Muscle layer of duodenum (tissue), 2 donors: ENCODE data around the gene KCTD2.

Experiments used
- H3K27ac ChIP-seq: one replicate; pipeline ENCODE4 v1.7.0; 2013; ENCODE audit warnings: mild to moderate bottlenecking, low read length
- H3K27me3 ChIP-seq: one replicate; pipeline ENCODE4 v1.7.0; 2013; ENCODE audit warnings: low read depth, mild to moderate bottlenecking, control low read depth, low read length
- H3K36me3 ChIP-seq, 2 donors: one replicate each; pipeline ENCODE4 v1.7.0; 2013; ENCODE audit warnings: low read length in 2 of 2, control low read depth in 1 of 2, mild to moderate bottlenecking in 1 of 2; ENCODE audit not compliant: insufficient read depth in 2 of 2, control insufficient read depth in 1 of 2
- H3K4me1 ChIP-seq, 2 donors: one replicate each; pipeline ENCODE4 v1.7.0; 2013; ENCODE audit warnings: low read length in 2 of 2, mild to moderate bottlenecking in 2 of 2, control low read depth in 1 of 2, moderate library complexity in 1 of 2; ENCODE audit not compliant: insufficient read depth in 2 of 2, control insufficient read depth in 1 of 2
- H3K4me3 ChIP-seq, 2 donors: one replicate each; pipeline ENCODE4 v1.7.0; 2013; ENCODE audit warnings: low read length in 2 of 2, low read depth in 1 of 2, mild to moderate bottlenecking in 1 of 2
- H3K9me3 ChIP-seq, 2 donors: one replicate each; pipeline ENCODE4 v1.7.0; 2013; ENCODE audit warnings: low read length in 2 of 2, control low read depth in 1 of 2, mild to moderate bottlenecking in 1 of 2; ENCODE audit not compliant: control insufficient read depth in 1 of 2
- donor health status: healthy.

Gene KCTD2

DNA sequence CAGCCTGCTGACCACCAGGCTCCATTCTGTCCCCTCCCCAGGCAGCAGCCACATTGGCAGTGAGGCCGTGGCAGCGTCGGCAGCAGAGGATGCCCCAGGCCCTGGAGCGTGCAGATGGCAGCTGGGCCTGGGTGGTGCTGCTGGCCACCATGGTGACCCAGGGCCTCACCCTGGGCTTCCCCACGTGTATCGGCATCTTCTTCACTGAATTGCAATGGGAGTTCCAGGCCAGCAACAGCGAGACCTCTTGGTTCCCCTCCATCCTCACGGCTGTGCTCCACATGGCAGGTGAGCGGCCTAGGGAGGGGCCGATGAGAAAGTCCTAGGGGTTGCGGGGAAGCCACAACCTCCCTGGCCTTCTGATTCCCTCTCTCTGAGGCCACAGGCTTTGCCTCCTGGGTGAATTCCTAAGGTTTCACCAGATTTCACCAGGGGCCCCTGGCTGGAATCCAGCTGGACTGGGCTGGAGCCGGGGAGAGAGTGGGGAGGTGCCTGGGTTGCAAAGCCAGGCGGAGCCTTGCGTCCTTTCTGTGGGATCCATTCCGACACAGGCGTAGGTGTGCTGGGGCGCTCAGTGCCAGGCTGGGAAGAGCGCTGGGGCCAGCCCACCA, 46.6 kb downstream of the KCTD2 start:
- H3K27ac ChIP-seq = peak overlapping the region; percentile 40
- H3K4me3 ChIP-seq = no peak overlapping the region
- H3K36me3 ChIP-seq = peaks cover 0 to under 1% of the 10 kb centered on the region in 2 donors
- H3K9me3 ChIP-seq = no peaks in the 10 kb centered on the region
- peaks cover 3 to 19% of the 10 kb centered on the region in 2 donors for H3K4me1 ChIP-seq
- H3K27me3 ChIP-seq = no peaks in the 10 kb centered on the region

DNA sequence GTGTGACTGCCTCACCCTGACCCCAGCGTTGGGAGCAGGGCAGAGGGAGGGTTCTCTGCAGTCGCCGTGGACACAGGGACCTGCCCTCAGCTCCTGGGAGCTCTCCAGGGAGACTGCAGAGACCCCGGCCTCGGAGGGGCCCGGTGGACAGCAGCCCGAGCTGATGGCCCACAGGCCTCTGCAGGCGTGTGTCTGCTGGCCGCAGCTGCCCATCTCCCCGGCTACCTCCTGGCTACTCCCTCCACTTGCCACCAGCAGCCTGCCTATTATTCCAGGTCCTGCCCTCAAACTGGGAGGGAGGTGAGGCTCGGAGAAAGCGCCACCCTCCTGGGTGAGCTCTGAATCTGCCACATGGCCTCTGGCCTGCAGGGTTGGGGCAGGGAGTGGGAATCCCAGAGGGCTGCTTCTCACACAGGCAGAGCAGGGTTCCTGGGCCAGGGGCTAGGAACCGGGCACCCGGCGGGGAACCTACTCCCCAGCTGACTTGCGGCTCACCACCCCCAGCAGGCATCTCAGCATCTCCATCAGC, 47.9 kb downstream of the KCTD2 start:
- Histone ChIP-seq H3K4me3 (no peak overlapping the region), H3K27ac (no peak overlapping the region), H3K9me3 (no peaks in the 10 kb centered on the region), H3K27me3 (no peaks in the 10 kb centered on the region), H3K36me3 (peaks cover 0 to 7% of the 10 kb centered on the region in 2 donors), H3K4me1 (peaks cover 3 to 19% of the 10 kb centered on the region in 2 donors)

DNA sequence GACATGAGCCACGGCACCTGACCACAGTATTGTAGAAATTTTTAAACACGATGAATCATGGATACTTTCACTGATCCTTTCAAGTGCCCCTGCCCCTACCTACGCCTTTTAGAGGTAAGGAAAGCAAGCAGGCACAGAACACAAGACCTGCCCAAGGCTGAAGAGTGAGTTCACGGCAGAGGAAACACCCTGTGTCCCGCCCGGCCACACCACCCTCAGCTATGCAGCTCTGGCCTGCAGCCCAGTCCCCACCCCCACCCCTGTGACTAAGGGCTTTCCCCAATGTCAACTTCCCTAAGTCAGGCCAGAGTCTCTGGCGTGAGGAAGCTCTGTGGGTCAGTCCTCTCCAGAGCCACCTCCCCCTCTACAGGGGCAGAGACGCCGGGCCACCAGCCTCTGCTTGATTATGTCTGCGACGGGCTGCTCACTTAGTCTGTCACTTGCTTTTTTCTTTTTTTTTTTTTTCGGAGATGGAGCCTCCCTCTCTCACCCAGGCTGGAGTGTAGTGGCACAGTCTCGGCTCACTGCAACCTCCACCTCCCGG, 49.1 kb downstream of the KCTD2 start:
- Histone ChIP-seq H3K9me3 (no peaks in the 10 kb centered on the region), H3K36me3 (peaks cover 5 to 16% of the 10 kb centered on the region in 2 donors), H3K27me3 (no peaks in the 10 kb centered on the region), H3K4me1 (peaks cover 3 to 13% of the 10 kb centered on the region in 2 donors), H3K4me3 (no peak overlapping the region), H3K27ac (no peak overlapping the region)

DNA sequence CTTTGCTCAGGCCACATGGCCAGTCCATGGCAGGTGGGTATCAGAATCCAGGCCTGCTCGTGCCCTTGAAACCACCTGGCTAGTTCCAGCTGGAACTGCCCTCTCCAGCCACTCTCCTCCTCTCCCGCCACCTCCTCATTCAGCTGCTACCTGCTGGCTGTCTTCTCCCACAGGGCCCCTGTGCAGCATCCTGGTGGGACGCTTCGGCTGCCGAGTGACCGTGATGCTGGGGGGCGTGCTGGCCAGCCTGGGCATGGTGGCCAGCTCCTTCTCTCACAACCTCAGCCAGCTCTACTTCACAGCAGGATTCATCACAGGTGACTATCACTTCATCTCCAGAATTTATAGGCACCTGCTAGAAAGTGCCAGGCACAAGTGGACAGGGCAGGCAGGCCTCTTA, 50.8 kb downstream of the KCTD2 start:
- Histone ChIP-seq H3K27ac (no peak overlapping the region), H3K4me3 (no peak overlapping the region), H3K36me3 (peaks cover 5 to 16% of the 10 kb centered on the region in 2 donors), H3K27me3 (no peaks in the 10 kb centered on the region), H3K4me1 (peaks cover 3% of the 10 kb centered on the region in 2 donors), H3K9me3 (no peaks in the 10 kb centered on the region)

DNA sequence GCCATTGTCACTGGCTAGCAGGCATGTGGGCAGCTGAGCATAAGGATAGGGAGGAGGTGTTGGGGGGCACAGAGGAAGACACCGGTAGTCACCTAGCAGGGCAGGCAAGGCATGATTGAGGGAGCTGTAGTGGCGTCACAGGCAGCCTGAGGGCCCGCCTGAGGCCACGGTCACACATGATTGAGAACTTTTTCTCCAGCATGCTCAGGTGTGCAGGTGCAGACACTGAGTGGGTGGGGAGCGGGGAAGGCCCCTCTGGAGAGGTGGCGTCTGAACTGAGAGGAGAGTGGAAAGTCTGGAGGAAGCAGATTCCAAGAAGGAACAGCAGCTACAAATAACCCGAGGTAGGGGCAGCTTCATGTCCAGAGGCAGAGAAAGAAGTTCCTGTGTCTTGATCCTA, 51.8 kb downstream of the KCTD2 start:
- Histone ChIP-seq H3K36me3 (peaks cover 5 to 16% of the 10 kb centered on the region in 2 donors), H3K9me3 (no peaks in the 10 kb centered on the region), H3K27ac (no peak overlapping the region), H3K4me3 (no peak overlapping the region), H3K4me1 (peaks cover 0 to under 1% of the 10 kb centered on the region in 2 donors), H3K27me3 (no peaks in the 10 kb centered on the region)

DNA sequence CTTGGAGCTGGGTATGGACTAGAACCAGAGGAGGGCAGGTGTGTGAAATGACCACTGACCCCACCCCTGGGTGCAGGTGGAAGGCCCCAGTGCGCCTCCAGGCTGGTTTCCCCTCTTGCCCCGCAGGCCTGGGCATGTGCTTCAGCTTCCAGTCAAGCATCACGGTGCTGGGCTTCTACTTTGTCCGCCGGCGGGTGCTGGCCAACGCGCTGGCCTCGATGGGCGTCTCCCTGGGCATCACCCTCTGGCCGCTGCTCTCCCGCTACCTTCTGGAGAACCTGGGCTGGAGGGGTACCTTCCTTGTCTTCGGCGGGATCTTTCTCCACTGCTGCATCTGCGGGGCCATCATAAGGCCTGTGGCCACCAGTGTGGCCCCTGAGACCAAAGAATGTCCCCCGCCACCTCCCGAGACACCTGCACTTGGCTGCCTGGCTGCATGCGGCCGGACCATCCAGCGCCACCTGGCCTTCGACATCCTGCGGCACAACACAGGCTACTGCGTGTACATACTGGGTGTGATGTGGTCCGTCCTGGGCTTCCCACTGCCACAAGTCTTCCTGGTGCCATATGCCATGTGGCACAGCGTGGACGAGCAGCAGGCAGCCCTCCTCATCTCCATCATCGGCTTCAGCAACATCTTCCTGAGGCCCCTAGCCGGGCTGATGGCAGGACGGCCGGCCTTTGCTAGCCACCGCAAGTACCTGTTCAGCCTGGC, 53.0 kb downstream of the KCTD2 start:
- H3K9me3 ChIP-seq = no peaks in the 10 kb centered on the region
- H3K27ac ChIP-seq = no peak overlapping the region
- H3K27me3 ChIP-seq = no peaks in the 10 kb centered on the region
- H3K4me3 ChIP-seq = no peak overlapping the region
- H3K36me3 ChIP-seq = peaks cover 5 to 16% of the 10 kb centered on the region in 2 donors
- H3K4me1 ChIP-seq = peaks cover 0 to 3% of the 10 kb centered on the region in 2 donors

DNA sequence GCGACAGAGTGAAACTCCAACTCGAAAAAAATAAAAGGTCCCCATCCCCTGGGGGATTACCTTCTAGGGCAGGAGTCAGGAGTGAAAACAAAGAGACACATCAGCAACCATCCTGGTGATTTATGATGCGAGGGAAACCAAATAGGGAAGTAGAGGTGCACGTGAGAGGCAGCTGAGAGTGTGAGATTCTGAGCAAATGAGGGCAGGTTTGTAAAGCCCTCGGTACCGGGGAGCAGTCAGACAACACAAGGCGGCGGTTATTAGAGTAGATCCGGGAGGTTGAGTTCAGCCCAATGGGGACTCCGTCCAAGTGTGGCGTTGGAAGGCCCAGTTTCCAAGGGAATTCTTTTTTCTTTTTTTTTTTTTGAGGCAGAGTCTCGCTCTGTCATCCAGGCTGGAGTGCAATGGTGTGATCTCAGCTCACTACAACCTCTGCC, 55.4 kb downstream of the KCTD2 start:
- Histone ChIP-seq H3K4me1 (peaks cover 0 to 3% of the 10 kb centered on the region in 2 donors), H3K27me3 (no peaks in the 10 kb centered on the region), H3K36me3 (peaks cover 5 to 16% of the 10 kb centered on the region in 2 donors), H3K4me3 (no peak overlapping the region), H3K27ac (no peak overlapping the region), H3K9me3 (no peaks in the 10 kb centered on the region)

DNA sequence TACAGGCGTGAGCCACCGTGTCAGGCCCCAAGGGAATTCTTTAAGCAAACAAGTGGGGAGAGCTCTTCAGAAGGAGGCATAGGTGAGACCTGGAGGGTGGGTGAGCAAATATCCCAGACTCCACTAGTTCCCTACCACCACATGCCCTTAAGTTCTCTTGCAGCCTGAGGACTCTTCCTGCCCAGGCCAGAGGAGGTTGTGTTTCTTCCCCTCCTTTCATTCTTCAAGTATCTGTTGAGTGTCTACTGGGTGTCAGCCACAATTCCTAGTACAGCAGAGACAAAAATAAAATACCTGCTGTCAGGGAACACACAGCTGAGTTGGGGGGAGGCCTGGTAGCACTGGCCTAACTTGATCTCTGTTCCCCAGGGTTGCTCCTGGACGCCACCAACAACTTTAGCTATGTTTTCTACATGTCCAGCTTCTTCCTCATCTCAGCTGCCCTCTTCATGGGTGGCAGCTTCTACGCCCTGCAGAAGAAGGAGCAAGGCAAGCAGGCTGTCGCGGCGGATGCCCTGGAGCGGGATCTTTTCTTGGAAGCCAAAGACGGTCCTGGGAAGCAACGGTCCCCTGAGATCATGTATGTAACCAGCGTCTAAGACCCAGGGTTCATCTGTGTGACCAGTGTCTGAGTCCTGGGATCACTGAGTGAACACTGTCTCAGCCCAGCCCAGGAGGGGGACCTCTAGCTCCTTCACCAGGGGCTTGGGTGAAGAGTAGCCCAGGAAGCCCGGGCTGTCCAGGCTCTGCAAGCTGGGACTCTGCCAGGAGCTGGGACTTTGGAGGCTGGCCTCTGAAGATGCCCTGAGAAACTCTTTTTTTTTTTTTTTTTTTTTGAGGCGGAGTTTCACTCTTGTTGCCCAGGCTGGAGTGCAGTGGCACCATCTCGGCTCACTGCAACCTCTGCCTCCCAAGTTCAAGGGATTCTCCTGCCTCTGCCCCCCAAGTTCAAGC, 56.9 kb downstream of the KCTD2 start:
- no peaks in the 10 kb centered on the region for H3K9me3 ChIP-seq
- peaks cover 5 to 13% of the 10 kb centered on the region in 2 donors for H3K36me3 ChIP-seq
- no peaks in the 10 kb centered on the region for H3K27me3 ChIP-seq
- no peak overlapping the region for H3K27ac ChIP-seq
- H3K4me1 ChIP-seq = peaks cover 0 to 3% of the 10 kb centered on the region in 2 donors
- H3K4me3 ChIP-seq = no peak overlapping the region

DNA sequence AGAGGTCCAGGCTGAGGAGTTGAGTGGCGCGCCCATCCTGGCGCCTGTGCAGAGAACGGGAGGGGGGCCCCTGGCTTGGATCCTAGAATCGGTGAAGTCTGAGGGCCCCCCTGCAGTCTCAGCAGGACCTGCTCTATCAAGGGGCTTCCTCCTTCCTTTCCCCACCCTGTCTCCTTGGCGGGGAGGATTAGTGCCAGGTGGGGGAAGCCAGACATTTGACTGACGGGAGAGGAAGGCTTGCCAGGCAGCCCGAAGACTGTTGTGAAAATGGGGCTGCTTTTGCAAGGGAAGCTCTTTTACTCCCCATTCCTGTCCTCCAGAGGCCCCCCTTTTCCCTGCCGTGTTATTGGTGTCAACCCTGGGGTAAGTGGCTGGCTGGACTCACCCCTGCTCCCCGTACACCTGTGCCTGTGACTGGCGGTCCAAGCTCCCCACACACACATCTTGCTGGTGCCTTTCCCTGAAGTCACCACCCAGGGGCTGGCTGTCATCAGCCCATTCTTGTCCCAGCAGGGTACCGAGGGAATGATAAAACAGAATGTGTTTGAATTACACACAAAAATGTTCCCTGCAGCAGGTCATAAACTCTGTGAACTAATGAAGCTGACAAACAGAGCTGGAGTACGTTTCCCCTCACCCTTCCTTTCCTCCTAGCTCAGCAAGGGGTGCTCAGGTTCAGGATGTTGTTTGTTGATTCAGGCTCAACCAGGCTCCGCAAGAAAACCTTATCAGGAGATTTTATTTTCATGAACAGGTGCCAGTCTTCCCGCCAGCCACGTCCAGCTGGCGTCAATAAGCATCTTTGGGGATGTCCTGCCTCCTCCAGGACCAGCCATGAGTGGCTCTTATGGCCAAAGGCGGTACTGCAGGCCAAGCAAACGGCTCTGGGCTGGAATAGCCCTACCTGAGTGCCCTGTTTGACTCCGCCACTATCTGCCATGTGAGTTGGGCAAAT, 58.4 kb downstream of the KCTD2 start:
- Histone ChIP-seq H3K36me3 (peaks cover 3 to 4% of the 10 kb centered on the region in 2 donors), H3K4me1 (peaks cover 0 to 10% of the 10 kb centered on the region in 2 donors), H3K27me3 (no peaks in the 10 kb centered on the region), H3K4me3 (no peak overlapping the region), H3K27ac (no peak overlapping the region), H3K9me3 (no peaks in the 10 kb centered on the region)

DNA sequence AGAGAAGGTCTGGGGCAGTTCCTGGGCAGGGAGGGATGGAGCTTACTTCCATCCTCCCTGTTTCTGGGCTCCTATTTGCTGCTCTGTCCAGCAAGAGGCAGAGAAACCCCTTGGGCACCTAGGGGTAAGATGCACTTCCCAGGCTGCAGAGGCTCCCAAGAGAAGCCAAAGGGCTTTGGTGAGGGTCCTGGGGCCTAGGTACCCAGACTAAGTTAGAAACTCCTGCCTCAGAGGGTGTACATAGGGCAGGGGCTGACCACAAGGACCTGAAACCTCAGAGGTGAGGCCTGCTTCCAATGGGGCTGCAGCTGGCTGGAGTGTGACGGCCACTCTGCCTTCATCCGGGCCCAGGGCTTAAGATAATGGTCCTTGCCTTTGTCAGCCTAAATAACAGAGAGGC, 61.2 kb downstream of the KCTD2 start:
- H3K4me3 ChIP-seq = no peak overlapping the region
- H3K27ac ChIP-seq = no peak overlapping the region
- no peaks in the 10 kb centered on the region for H3K27me3 ChIP-seq
- H3K9me3 ChIP-seq = no peaks in the 10 kb centered on the region
- no peaks in the 10 kb centered on the region for H3K36me3 ChIP-seq
- peaks cover 0 to 19% of the 10 kb centered on the region in 2 donors for H3K4me1 ChIP-seq
